HFF-Myc (cell line): Measurements from ENCODE around the gene CYP24A1.

Experiments used
- DNase-seq: peaks from one replicate; pipeline ENCODE4 v3.0.0-alpha.2; 2011; ENCODE audit warnings: low read depth; ENCODE audit errors: extremely low read depth
- H3K4me3 ChIP-seq: replicated peaks from 2 replicates; pipeline ENCODE4 v1.5.1; 2011; ENCODE audit warnings: low read depth, mild to moderate bottlenecking, control low read depth, low read length
- TF ChIP-seq, protein P1 (sequence below): IDR thresholded peaks from 2 replicates; pipeline ENCODE4 v1.5.1; 2012; ENCODE audit warnings: mild to moderate bottlenecking, low read depth, low read length, control low read depth; ENCODE audit errors: missing control alignments

The CYP24A1 gene

DNA sequence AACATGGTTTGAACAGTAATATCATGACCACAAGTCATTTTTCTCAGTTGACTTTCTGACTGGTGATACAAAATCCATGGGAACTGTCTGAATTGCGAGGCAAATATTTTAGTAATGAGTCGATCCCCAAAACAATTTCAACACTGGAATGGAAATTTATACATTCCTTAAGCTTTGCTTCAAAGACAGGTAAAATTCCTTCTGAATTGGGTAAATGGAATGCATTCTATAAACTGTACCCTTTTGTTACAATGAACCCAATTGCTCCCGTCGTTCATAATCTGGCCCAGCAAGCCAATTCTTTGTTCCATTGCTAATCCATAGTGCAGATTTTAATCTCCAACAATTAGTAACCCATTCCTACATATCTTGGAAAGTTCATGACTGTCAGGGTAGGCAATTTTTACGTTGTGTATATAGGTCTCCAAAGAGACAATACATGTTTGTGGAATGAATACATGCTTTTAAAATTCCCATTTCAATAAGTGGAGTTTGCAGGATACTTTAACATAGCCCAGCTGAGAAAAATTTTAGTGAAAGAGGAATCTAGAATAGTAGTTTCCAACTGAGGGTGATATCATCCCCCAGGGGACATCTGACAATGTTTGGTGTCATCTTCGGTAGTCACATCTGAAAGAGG lies 32.7 kb downstream of the CYP24A1 start:
- no peak for DNase-seq
- H3K4me3 ChIP-seq = no peak overlapping the region
- TF ChIP-seq, protein P1, sequence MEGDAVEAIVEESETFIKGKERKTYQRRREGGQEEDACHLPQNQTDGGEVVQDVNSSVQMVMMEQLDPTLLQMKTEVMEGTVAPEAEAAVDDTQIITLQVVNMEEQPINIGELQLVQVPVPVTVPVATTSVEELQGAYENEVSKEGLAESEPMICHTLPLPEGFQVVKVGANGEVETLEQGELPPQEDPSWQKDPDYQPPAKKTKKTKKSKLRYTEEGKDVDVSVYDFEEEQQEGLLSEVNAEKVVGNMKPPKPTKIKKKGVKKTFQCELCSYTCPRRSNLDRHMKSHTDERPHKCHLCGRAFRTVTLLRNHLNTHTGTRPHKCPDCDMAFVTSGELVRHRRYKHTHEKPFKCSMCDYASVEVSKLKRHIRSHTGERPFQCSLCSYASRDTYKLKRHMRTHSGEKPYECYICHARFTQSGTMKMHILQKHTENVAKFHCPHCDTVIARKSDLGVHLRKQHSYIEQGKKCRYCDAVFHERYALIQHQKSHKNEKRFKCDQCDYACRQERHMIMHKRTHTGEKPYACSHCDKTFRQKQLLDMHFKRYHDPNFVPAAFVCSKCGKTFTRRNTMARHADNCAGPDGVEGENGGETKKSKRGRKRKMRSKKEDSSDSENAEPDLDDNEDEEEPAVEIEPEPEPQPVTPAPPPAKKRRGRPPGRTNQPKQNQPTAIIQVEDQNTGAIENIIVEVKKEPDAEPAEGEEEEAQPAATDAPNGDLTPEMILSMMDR = no peak

DNA sequence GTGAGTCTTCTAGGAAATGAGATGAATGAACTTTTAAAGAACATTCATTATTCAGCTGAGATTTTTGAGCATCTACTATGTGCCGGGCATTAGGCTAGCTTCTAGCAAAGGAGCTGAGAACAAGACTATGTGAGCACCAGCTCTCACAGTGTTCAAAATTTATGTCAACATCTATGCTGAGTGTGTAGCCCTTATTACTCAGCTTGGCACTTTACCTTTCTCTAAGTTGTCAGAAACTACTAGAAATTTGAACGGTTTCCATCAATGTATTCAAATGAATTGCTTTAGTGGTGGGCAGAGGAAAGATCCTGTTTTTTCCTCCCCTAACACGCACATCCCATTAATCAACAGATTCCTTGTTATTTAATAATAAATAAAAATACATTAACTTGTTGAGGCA lies 33.3 kb downstream of the CYP24A1 start:
- DNase-seq = no peak
- TF ChIP-seq, protein P1 = no peak
- H3K4me3 ChIP-seq = no peak overlapping the region

DNA sequence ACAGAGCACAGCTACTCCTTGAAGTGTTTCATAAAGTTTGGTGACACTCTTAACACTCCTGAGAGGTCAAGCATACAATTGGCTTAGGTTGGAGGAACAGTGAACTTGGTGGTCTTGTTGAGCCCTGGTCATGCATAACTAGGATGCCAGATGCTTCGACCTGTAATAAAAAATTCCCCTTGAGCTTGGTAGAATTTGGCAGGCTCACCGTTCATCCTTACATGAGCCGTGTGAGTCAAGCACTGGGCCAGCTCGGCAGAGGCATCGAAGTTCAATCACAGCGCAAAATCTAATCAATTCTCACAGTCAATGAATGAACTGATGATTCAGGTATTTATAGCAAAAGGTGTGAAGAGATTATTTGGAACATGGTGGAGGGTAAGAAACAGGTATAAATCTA lies 33.7 kb downstream of the CYP24A1 start:
- DNase-seq = no peak
- TF ChIP-seq, protein P1 = no peak
- no peak overlapping the region for H3K4me3 ChIP-seq

DNA sequence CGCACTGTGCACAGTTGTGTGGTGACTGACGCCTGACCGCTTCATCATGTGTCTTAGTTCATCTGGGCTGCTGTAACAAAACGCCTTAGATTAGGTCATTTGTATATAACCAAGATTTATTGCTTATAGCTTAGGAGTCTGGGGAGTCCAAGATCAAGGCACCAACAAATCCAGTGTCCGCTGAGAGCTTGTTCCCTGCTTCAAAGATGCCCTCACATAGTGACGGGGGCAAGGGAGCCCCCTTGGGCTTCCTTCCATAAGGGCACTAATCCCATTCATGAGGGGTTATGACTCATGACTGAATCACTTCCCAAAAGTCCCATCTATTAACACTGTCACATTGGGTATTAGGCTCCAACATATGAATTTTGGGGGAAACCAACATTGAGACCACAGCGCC lies 34.6 kb downstream of the CYP24A1 start:
- TF ChIP-seq, protein P1 = no peak
- DNase-seq = no peak
- H3K4me3 ChIP-seq = no peak overlapping the region

DNA sequence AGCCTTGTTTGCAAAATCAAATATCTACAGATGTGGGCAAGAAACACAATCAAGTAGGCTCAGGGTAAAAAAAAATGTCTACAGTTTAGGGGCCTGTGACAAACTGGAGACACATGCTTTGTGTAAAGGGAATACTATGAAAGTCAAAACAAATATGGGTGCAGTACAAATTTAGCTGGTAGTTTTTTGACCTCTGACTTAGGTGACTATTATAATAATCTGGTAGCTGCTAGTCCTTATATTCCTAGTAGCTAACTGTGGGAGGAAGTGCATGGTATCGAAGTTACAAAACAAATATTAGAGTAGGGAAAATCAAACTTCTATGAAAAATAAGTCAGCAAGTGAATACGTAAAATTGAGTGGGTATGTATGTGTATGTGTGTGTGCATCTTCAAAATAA lies 35.4 kb downstream of the CYP24A1 start:
- TF ChIP-seq, protein P1 = no peak
- DNase-seq = no peak
- H3K4me3 ChIP-seq = no peak overlapping the region

DNA sequence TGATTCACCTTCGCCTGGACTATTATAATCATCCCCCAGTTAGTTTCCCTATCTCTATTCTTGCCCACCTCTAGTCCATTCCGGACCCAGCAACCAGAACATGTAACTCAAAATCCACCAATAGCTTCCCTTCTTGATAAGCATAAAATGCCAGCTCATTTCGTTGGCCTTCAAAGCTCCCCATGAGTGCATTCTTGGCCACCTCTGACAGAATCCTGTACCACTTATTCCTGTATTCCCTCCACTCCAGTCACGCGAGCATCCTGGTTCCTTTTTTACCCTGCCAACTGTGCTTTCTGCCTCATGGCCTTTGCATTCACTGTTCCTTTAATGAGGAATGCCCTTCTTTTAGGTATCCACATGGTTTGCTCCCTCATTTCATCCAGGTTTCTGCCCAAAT lies 36.7 kb downstream of the CYP24A1 start:
- DNase-seq = no peak
- TF ChIP-seq, protein P1 = no peak
- H3K4me3 ChIP-seq = no peak overlapping the region
